PC-9 (cell line): ENCODE data around the gene MICAL2. TPM values are rescaled to one million over a fixed set of nuclear protein-coding genes. Genes with fewer than 3 reads are reported as not detected.

ENCODE experiments used
- BruUV-seq: library from RNA; stranded (reverse); fragments of 400-500 nt; replicated peaks from 2 replicates; lab custom pipeline; 2021; lab: Mats Ljungman, UMichigan
- CTCF ChIA-PET: fragments of 300-600 bp; sonication (Branson Sonifier 250); formaldehyde crosslinking; loops from one replicate; lab custom pipeline; 2022; ENCODE audit warnings: antibody characterized with exemption; lab: Charles Lee
- POLR2A ChIA-PET: fragments of 300-600 bp; sonication (Branson Sonifier 250); formaldehyde crosslinking; loops from one replicate; lab custom pipeline; 2022; ENCODE audit warnings: antibody characterized with exemption; ENCODE audit not compliant: unreplicated experiment; lab: Charles Lee
- DNase-seq, 2 experiments: peaks; one replicate each; pipeline versions ENCODE4 v3.0.0 to v3.0.0-alpha.2; 2015 to 2022; ENCODE audit warnings: mixed read lengths in 1 of 2
- H2AFZ ChIP-seq: fragments of 200-600 bp; sonication (generic); 2 replicates; pipeline ENCODE4 v1.8.1; 2017; ENCODE audit warnings: antibody characterized with exemption
- H3F3A ChIP-seq: fragments of 200-600 bp; sonication (generic); 2 replicates; pipeline ENCODE4 v1.8.1; 2017; ENCODE audit warnings: antibody characterized with exemption, mild to moderate bottlenecking, low read depth; ENCODE audit not compliant: insufficient read depth
- H3K27ac ChIP-seq: fragments of 200-600 bp; sonication (generic); 2 replicates; pipeline ENCODE4 v1.6.1; 2016; ENCODE audit warnings: mixed run types
- H3K27me3 ChIP-seq: fragments of 200-600 bp; sonication (generic); 2 replicates; pipeline ENCODE4 v1.6.1; 2016; ENCODE audit warnings: low read depth, mixed run types; ENCODE audit not compliant: insufficient read depth
- H3K36me3 ChIP-seq: fragments of 200-600 bp; sonication (generic); 2 replicates; pipeline ENCODE4 v1.6.1; 2016; ENCODE audit warnings: low read depth, mixed run types
- H3K4me1 ChIP-seq: fragments of 200-600 bp; sonication (generic); replicated peaks from 2 replicates; pipeline ENCODE4 v1.6.1; 2016; ENCODE audit warnings: mixed run types; ENCODE audit not compliant: insufficient read depth
- H3K4me2 ChIP-seq: fragments of 200-600 bp; sonication (generic); 2 replicates; pipeline ENCODE4 v1.6.1; 2017; ENCODE audit warnings: mixed run types
- H3K4me3 ChIP-seq: fragments of 200-600 bp; sonication (generic); 2 replicates; pipeline ENCODE4 v1.6.1; 2016; ENCODE audit warnings: mixed run types
- H3K79me2 ChIP-seq: fragments of 200-600 bp; sonication (generic); 2 replicates; pipeline ENCODE4 v1.6.1; 2017; ENCODE audit warnings: low read depth, mixed run types
- H3K9me2 ChIP-seq: fragments of 200-600 bp; sonication (generic); 2 replicates; pipeline ENCODE4 v1.8.1; 2017; ENCODE audit warnings: mild to moderate bottlenecking; ENCODE audit not compliant: insufficient read depth
- H3K9me3 ChIP-seq: fragments of 200-600 bp; sonication (generic); 2 replicates; pipeline ENCODE4 v1.8.1; 2016; ENCODE audit warnings: low read depth; ENCODE audit not compliant: insufficient read depth
- H4K20me1 ChIP-seq: fragments of 200-600 bp; sonication (generic); 2 replicates; pipeline ENCODE4 v1.8.1; 2017; ENCODE audit not compliant: insufficient read depth
- CTCF ChIP-seq: fragments of 200-600 bp; sonication (generic); conservative IDR thresholded peaks from 2 replicates; pipeline ENCODE4 v1.6.1; 2017; ENCODE audit warnings: mixed run types, antibody characterized with exemption, mild to moderate bottlenecking, moderate library complexity
- EZH2 ChIP-seq: fragments of 200-600 bp; sonication (generic); IDR thresholded peaks from 2 replicates; pipeline ENCODE4 v1.8.0; 2017; ENCODE audit warnings: antibody characterized with exemption, low read depth
- intact Hi-C: fragments of 100-400 bp; cut with micrococcal nuclease; formaldehyde crosslinking; loops from one replicate; pipeline ENCODE4 v1.10.0; 2022; ENCODE audit not compliant: unreplicated experiment
- total RNA-seq: library from RNA; stranded (reverse); gene quantifications from 2 replicates; pipeline ENCODE4 v1.2.3, GENCODE V29; 2021

Gene MICAL2
- total RNA-seq, 1 experiment from 2014 or later: 32.4 TPM

- Histone ChIP-seq H3K36me3 (no peaks in the 10 kb centered on the region), H3K4me3 (no peak overlapping the region), H3K79me2 (no peaks in the 10 kb centered on the region), H3K9me3 (no peaks in the 10 kb centered on the region), H3K9me2 (no peaks in the 10 kb centered on the region), H3K4me2 (no peak overlapping the region), H3F3A (no peaks in the 10 kb centered on the region), H3K27me3 (no peaks in the 10 kb centered on the region), H3K4me1 (peaks cover 8% of the 10 kb centered on the region; the same call in 1 of the 2 replicates), H2AFZ (no peak overlapping the region), H3K27ac (no peak overlapping the region), H4K20me1 (no peaks in the 10 kb centered on the region)
- CTCF ChIA-PET: no interaction called here
- intact Hi-C loops: no loop called here
- POLR2A ChIA-PET: no interaction called here
- no TSS peak for BruUV-seq
- TF ChIP-seq EZH2 (no peak), CTCF (no peak)
- DNase-seq: no peak
Observed at GRCh38 chr11:12101318-12101717, 9.1 kb upstream of the MICAL2 start.

- intact Hi-C loops: no loop called here
- peaks cover 8% of the 10 kb centered on the region; the same call in 1 of the 2 replicates for H3K4me1 ChIP-seq
- no peaks in the 10 kb centered on the region for H3K27me3 ChIP-seq
- H2AFZ ChIP-seq: no peak overlapping the region
- no peaks in the 10 kb centered on the region for H3K9me3 ChIP-seq
- no peaks in the 10 kb centered on the region for H3K9me2 ChIP-seq
- no peak overlapping the region for H3K4me3 ChIP-seq
- no peak overlapping the region for H3K4me2 ChIP-seq
- no peaks in the 10 kb centered on the region for H4K20me1 ChIP-seq
- no peak overlapping the region for H3K27ac ChIP-seq
- ChIA-PET POLR2A (interaction anchor here (0.6 kb wide), 1 partner anchor 35 kb away, joined by 33 read pairs; no protein-coding TSS in a partner anchor), CTCF (no interaction called here)
- H3F3A ChIP-seq: no peaks in the 10 kb centered on the region
- no peak for DNase-seq
- no peaks in the 10 kb centered on the region for H3K36me3 ChIP-seq
- TF ChIP-seq CTCF (no peak), EZH2 (no peak)
- H3K79me2 ChIP-seq: no peaks in the 10 kb centered on the region
- BruUV-seq: no TSS peak
Observed at GRCh38 chr11:12102588-12103410, 7.6 kb upstream of the MICAL2 start.

- intact Hi-C loops: no loop called here
- no peak overlapping the region for H2AFZ ChIP-seq
- no peaks in the 10 kb centered on the region for H4K20me1 ChIP-seq
- no peaks in the 10 kb centered on the region for H3F3A ChIP-seq
- no peaks in the 10 kb centered on the region for H3K9me2 ChIP-seq
- BruUV-seq: no TSS peak
- CTCF ChIA-PET: interaction anchor here (0.6 kb wide), 1 partner anchor 263 kb away, joined by 9 read pairs; no protein-coding TSS in a partner anchor
- peaks cover 8% of the 10 kb centered on the region; the same call in 1 of the 2 replicates for H3K4me1 ChIP-seq
- H3K4me2 ChIP-seq: no peak overlapping the region
- H3K27ac ChIP-seq: no peak overlapping the region
- TF ChIP-seq EZH2 (no peak), CTCF (no peak)
- H3K36me3 ChIP-seq: no peaks in the 10 kb centered on the region
- no peak overlapping the region for H3K4me3 ChIP-seq
- no peak for DNase-seq
- H3K9me3 ChIP-seq: no peaks in the 10 kb centered on the region
- POLR2A ChIA-PET: interaction anchor here (0.6 to 0.7 kb wide), 2 partner anchors 17 to 36 kb away, joined by 7 to 33 read pairs; no protein-coding TSS in a partner anchor
- no peaks in the 10 kb centered on the region for H3K27me3 ChIP-seq
- H3K79me2 ChIP-seq: no peaks in the 10 kb centered on the region
Observed at GRCh38 chr11:12103411-12104225, 6.8 kb upstream of the MICAL2 start.
